ENCODE data around the gene SLC16A5. TPM values are rescaled to one million over a fixed set of nuclear protein-coding genes. Genes with fewer than 3 reads are reported as not detected.

The SLC16A5 gene
- total RNA-seq, 2 experiments from 2014 or later: 6.0 to 6.5 TPM

GRCh38 chr17:75152523-75152921 is 64.8 kb downstream of the SLC16A5 start:
- ATAC-seq (no peak), DNase-seq (no peak)
- Mint-ChIP-seq H3K27ac (peak overlapping the region; percentile 89), H3K4me1 (peaks cover 36% of the 10 kb centered on the region), H3K27me3 (no peaks in the 10 kb centered on the region), H3K9me3 (ENCODE audit: low read depth) (no peaks in the 10 kb centered on the region), H3K4me3 (peak overlapping the region; percentile 96), H3K36me3 (ENCODE audit: low read depth) (peaks cover 30% of the 10 kb centered on the region)
- intact Hi-C loops (cut with DNase I, micrococcal nuclease): loop anchor here (5.0 kb wide), 2 partner anchors 40 to 305 kb away; partner anchors contain the start of gene TMEM94 (in 1 of the 2)
- ChIA-PET CTCF (no interaction called here), POLR2A (no interaction called here)

- H3K4me3 Mint-ChIP-seq: peak overlapping the region; percentile 96
- no peaks in the 10 kb centered on the region for H3K27me3 Mint-ChIP-seq
- no peaks in the 10 kb centered on the region for H3K9me3 Mint-ChIP-seq (ENCODE audit: low read depth)
- intact Hi-C loops (cut with DNase I, micrococcal nuclease): loop anchor here (5.0 kb wide), 2 partner anchors 41 to 304 kb away; partner anchors contain the start of gene TMEM94 (in 1 of the 2)
- DNase-seq: peak; percentile 50
- H3K27ac Mint-ChIP-seq: peak overlapping the region; percentile 89
- CTCF ChIA-PET: no interaction called here
- POLR2A ChIA-PET: no interaction called here
- H3K4me1 Mint-ChIP-seq: peaks cover 36% of the 10 kb centered on the region
- H3K36me3 Mint-ChIP-seq (ENCODE audit: low read depth): peaks cover 23% of the 10 kb centered on the region
- no peak for ATAC-seq
These were observed 65.4 kb downstream of the SLC16A5 start for GRCh38 chr17:75152922-75153779.

GRCh38 chr17:75153780-75154194 is 66.0 kb downstream of the SLC16A5 start:
- Mint-ChIP-seq H3K27me3 (no peaks in the 10 kb centered on the region), H3K4me3 (peak overlapping the region; percentile 96), H3K36me3 (ENCODE audit: low read depth) (peaks cover 18% of the 10 kb centered on the region), H3K4me1 (peaks cover 35% of the 10 kb centered on the region), H3K27ac (peak overlapping the region; percentile 89), H3K9me3 (ENCODE audit: low read depth) (no peaks in the 10 kb centered on the region)
- ChIA-PET CTCF (interaction anchor here (2.0 kb wide), 1 partner anchor 40 kb away, joined by 7 read pairs; no protein-coding TSS in a partner anchor), POLR2A (interaction anchor here (0.6 kb wide), 1 partner anchor 55 kb away, joined by 3 read pairs; no protein-coding TSS in a partner anchor)
- peak; percentile 55 for DNase-seq
- intact Hi-C loops (cut with DNase I, micrococcal nuclease): loop anchor here (1.0 to 5.0 kb wide), 13 partner anchors 22 to 436 kb away; partner anchors contain the start of genes SUMO2 (in 2 of the 2), GGA3 (in 1 of the 2), KCTD2 (in 1 of the 2) and LLGL2 (in 1 of the 2)
- no peak for ATAC-seq

- Mint-ChIP-seq H3K27ac (peak within 1 kb of the TSS; percentile 89), H3K4me1 (peaks cover 36% of the 10 kb centered on the region), H3K27me3 (no peaks in the 10 kb centered on the region), H3K36me3 (ENCODE audit: low read depth) (peaks cover 15% of the 10 kb centered on the region), H3K9me3 (ENCODE audit: low read depth) (no peaks in the 10 kb centered on the region), H3K4me3 (peak within 1 kb of the TSS; percentile 96)
- POLR2A ChIA-PET: interaction anchor here (0.6 to 1.6 kb wide), 11 partner anchors 8 to 1570 kb away, joined by 3 to 7 read pairs (median 3); partner anchors contain the start of genes CDR2L, MIF4GD and SLC25A19
- DNase-seq: peak; percentile 99
- intact Hi-C loops (cut with DNase I, micrococcal nuclease): loop anchor here (1.0 to 5.0 kb wide), 13 partner anchors 23 to 435 kb away; partner anchors contain the start of genes SUMO2 (in 2 of the 2), GGA3 (in 1 of the 2), KCTD2 (in 1 of the 2) and LLGL2 (in 1 of the 2)
- peak; percentile 98 for ATAC-seq
- CTCF ChIA-PET: interaction anchor here (1.0 to 2.0 kb wide), 3 partner anchors 17 to 42 kb away, joined by 3 to 7 read pairs (median 5); no protein-coding TSS in a partner anchor
These were observed 66.7 kb downstream of the SLC16A5 start, which contains the start of gene JPT1 for GRCh38 chr17:75154195-75155106. Gene JPT1 (minus strand): TSS chr17:75154512. CDS start chr17:75154397, 115 bp downstream.

GRCh38 chr17:75155191-75155601 is 67.4 kb downstream of the SLC16A5 start:
- POLR2A ChIA-PET: interaction anchor here (0.6 to 1.6 kb wide), 10 partner anchors 7 to 1570 kb away, joined by 3 to 7 read pairs (median 3); partner anchors contain the start of genes CDR2L, MIF4GD and SLC25A19
- intact Hi-C loops (cut with DNase I, micrococcal nuclease): loop anchor here (2.0 kb wide), 2 partner anchors 28 to 370 kb away; partner anchors contain the start of genes LLGL2 (in 1 of the 2) and SUMO2 (in 1 of the 2)
- no peaks in the 10 kb centered on the region for H3K27me3 Mint-ChIP-seq

More at GRCh38 chr17:75155191-75155601, 67.4 kb downstream of the SLC16A5 start:
- Mint-ChIP-seq H3K4me3 (peak overlapping the region; percentile 96), H3K36me3 (ENCODE audit: low read depth) (peaks cover 10% of the 10 kb centered on the region), H3K9me3 (ENCODE audit: low read depth) (no peaks in the 10 kb centered on the region), H3K27ac (peak overlapping the region; percentile 40), H3K4me1 (peaks cover 35% of the 10 kb centered on the region)
- CTCF ChIA-PET: interaction anchor here (1.0 to 2.0 kb wide), 3 partner anchors 17 to 42 kb away, joined by 3 to 7 read pairs (median 5); no protein-coding TSS in a partner anchor
- DNase-seq (no peak), ATAC-seq (no peak)

Other genes starting within 250 kb of the SLC16A5 start
- not detected for gene GRIN2C, start 228.1 kb upstream of the SLC16A5 start, total RNA-seq
- 10 to 100 TPM; 19.1 to 21.3 TPM for gene FDXR, start 215.0 kb upstream of the SLC16A5 start, total RNA-seq
- gene FADS6, start 194.3 kb upstream of the SLC16A5 start, total RNA-seq: not detected
- gene USH1G, start 164.7 kb upstream of the SLC16A5 start, total RNA-seq: not detected
- gene OTOP2, start 163.7 kb upstream of the SLC16A5 start, total RNA-seq: not detected
- gene OTOP3, start 152.1 kb upstream of the SLC16A5 start, total RNA-seq: not detected
- 1 to 10 TPM; 1.6 TPM for gene HID1, start 115.2 kb upstream of the SLC16A5 start, total RNA-seq
- under 1 TPM; 0.89 to 0.91 TPM for gene CDR2L, start 100.3 kb upstream of the SLC16A5 start, total RNA-seq
- gene MRPL58, start 75.3 kb upstream of the SLC16A5 start, total RNA-seq: 10 to 100 TPM; 64.6 to 66.5 TPM
- gene ATP5PD, start 41.0 kb upstream of the SLC16A5 start, total RNA-seq: 100 to 1,000 TPM; 194 to 237 TPM
- 10 to 100 TPM; 15.3 to 16.7 TPM for gene KCTD2, start 40.7 kb upstream of the SLC16A5 start, total RNA-seq
- gene ARMC7, start 22.0 kb downstream of the SLC16A5 start, total RNA-seq: 1 to 10 TPM; 6.7 to 7.7 TPM
- 10 to 100 TPM; 51.7 to 61.5 TPM for gene NT5C, start 43.8 kb downstream of the SLC16A5 start, total RNA-seq
- gene JPT1, start 66.6 kb downstream of the SLC16A5 start, total RNA-seq: 100 to 1,000 TPM; 234 to 238 TPM
- gene SUMO2, start 95.0 kb downstream of the SLC16A5 start, total RNA-seq: 100 to 1,000 TPM; 594 to 727 TPM
- 100 to 1,000 TPM; 130 to 160 TPM for gene NUP85, start 117.7 kb downstream of the SLC16A5 start, total RNA-seq
- gene GGA3, start 173.7 kb downstream of the SLC16A5 start, total RNA-seq: 10 to 100 TPM; 72.9 to 76.7 TPM
- gene MRPS7, start 173.9 kb downstream of the SLC16A5 start, total RNA-seq: 10 to 100 TPM; 51.4 to 63.8 TPM
- gene MIF4GD, start 183.3 kb downstream of the SLC16A5 start, total RNA-seq: 10 to 100 TPM; 39.0 to 39.1 TPM
- 10 to 100 TPM; 67.8 to 79.7 TPM for gene SLC25A19, start 201.5 kb downstream of the SLC16A5 start, total RNA-seq